ENCODE data around the gene FEZ2.

- no peak for TF ChIP-seq CTCF (IDR thresholded peaks at IDR 0.05)
- no peak for TF ChIP-seq POLR2A (IDR thresholded peaks at IDR 0.05)
Observed at GRCh38 chr2:36516136-36516870, 81.7 kb downstream of the FEZ2 start.

Data from testis (tissue), 2 donors.